CD4-positive, alpha-beta T cell treated with Interferon gamma for 1 hour (primary cell): Measurements from ENCODE around the gene SRM.
A peak's percentile ranks its signal among the peaks of the same experiment; 100 is the strongest.
"Not testable (repeated sequence)": the region's sequence is repeated elsewhere in the genome, so short reads cannot be mapped to it uniquely, and the experiment has no call there.

Experiments used
- DNase-seq: peaks from one replicate; pipeline ENCODE4 v3.0.0-alpha.2; 2020

SRM gene

GRCh38 chr1:11059968-11060830, at the start of gene SRM:
Gene SRM (minus strand): TSS chr1:11060018. CDS start chr1:11059943, 75 bp downstream.
- peak; percentile 89 for DNase-seq

GRCh38 chr1:11109047-11109760, 49.4 kb upstream of the SRM start:
- no peak for DNase-seq

GRCh38 chr1:11107599-11107998, 47.8 kb upstream of the SRM start:
- DNase-seq: no peak

GRCh38 chr1:11105586-11105985, 45.8 kb upstream of the SRM start:
- no peak for DNase-seq

GRCh38 chr1:11101347-11101746, 41.5 kb upstream of the SRM start:
- DNase-seq: no peak

GRCh38 chr1:11100806-11101205, 41.0 kb upstream of the SRM start:
- DNase-seq: not testable (repeated sequence)

GRCh38 chr1:11100149-11100493, 40.3 kb upstream of the SRM start:
- no peak for DNase-seq

GRCh38 chr1:11099310-11100148, 39.7 kb upstream of the SRM start, which contains the start of gene EXOSC10:
Gene EXOSC10 (minus strand): TSS chr1:11099869. CDS start chr1:11099831, 38 bp downstream.
- peak; percentile 92 for DNase-seq

GRCh38 chr1:11098931-11099309, 39.1 kb upstream of the SRM start:
- no peak for DNase-seq

GRCh38 chr1:11083784-11084183, 24.0 kb upstream of the SRM start:
- not testable (repeated sequence) for DNase-seq

- no peak for DNase-seq
Observed at GRCh38 chr1:11080931-11081330, 21.1 kb upstream of the SRM start.

GRCh38 chr1:11078631-11079030, 18.8 kb upstream of the SRM start:
- no peak for DNase-seq

- DNase-seq: not testable (repeated sequence)
Observed at GRCh38 chr1:11073398-11073797, 13.6 kb upstream of the SRM start.

GRCh38 chr1:11072216-11072917, 12.5 kb upstream of the SRM start:
- no peak for DNase-seq

- DNase-seq: no peak
Observed at GRCh38 chr1:11071463-11072215, 11.8 kb upstream of the SRM start.

- DNase-seq: no peak
Observed at GRCh38 chr1:11070876-11071275, 11.1 kb upstream of the SRM start.

GRCh38 chr1:11068600-11069473, 9.0 kb upstream of the SRM start:
- no peak for DNase-seq

GRCh38 chr1:11067716-11068599, 8.1 kb upstream of the SRM start:
- DNase-seq: no peak

GRCh38 chr1:11065796-11066195, 6.0 kb upstream of the SRM start:
- DNase-seq: no peak

- DNase-seq: no peak
Observed at GRCh38 chr1:11064942-11065341, 5.1 kb upstream of the SRM start.
